ENCODE results near the gene DUSP6. TPM values are rescaled to one million over a fixed set of nuclear protein-coding genes. Genes with fewer than 3 reads are reported as not detected.
A peak's percentile ranks its signal among the peaks of the same experiment; 100 is the strongest.

Gene DUSP6
- total and polyA plus RNA-seq, 2 of the 8 experiments (the other 6 are each of a cell fraction or from before 2014, with no cell fraction given): 99.3 to 179 TPM

DNA sequence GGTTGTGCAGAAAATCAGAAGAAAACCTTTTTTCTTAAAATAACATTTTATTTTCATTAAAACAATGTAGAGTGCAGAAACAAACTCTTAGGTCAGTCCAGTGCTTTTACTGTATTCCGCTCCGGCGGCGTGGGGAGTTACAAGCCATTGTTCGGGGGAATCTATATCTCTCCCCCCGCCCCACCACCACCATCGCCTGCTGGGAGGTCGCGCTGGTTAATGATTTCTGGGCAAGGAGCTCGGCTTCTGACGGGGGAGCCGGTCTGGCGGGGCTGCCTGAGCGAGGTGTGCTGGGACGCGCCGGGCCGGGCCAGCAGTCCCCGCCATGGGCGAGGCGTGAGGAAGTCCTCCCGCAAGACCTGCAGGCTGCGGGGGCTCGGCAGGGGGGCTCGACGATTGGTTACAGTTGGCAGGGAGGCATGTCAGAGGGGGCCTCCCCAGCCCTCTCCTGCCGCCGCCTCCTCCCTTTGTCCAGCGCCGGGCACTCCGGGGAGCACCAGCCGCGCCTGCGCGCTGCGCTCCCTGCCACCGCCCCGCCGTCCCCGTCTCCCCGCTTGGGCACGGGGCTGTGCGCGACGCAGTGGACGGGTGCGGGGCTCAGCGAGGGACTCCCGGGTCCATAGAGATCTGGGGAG lies 1.0 kb upstream of the DUSP6 start (continued):
- TF ChIP-seq RNF2 (IDR thresholded peaks at IDR 0.05; ENCODE audit: borderline replicate concordance, low read depth, low read length, missing control alignments, poor library complexity, severe bottlenecking) (no peak), USF2 (IDR thresholded peaks at IDR 0.05; ENCODE audit: low read length) (no peak), JUN (IDR thresholded peaks at IDR 0.05; ENCODE audit: low read depth, low read length) (no peak), RXRA (IDR thresholded peaks at IDR 0.05; ENCODE audit: insufficient read depth, low read depth, low read length) (no peak), RAD21 (IDR thresholded peaks at IDR 0.05 in 1 of 2, conservative IDR thresholded peaks at IDR 0.05 in 1 of 2; ENCODE audit: low read depth in 2 of 2, low read length in 2 of 2) (0 out of 4 replicates have a peak, but pooled peaks of 1 of the 2 experiments have one; percentile 2), SIN3A (conservative IDR thresholded peaks at IDR 0.05 in 1 of 2, IDR thresholded peaks at IDR 0.05 in 1 of 2; ENCODE audit: low read depth in 1 of 2, low read length in 2 of 2) (no peak; a peak in 1 of 4 replicates), CTBP2 (IDR thresholded peaks at IDR 0.05; ENCODE audit: borderline replicate concordance, insufficient read depth, insufficient read length, low read length) (no peak), YY1 (IDR thresholded peaks at IDR 0.05; ENCODE audit: low read depth, low read length) (peak; percentile 49; the same call in 1 of the 2 replicates), SIRT6 (IDR thresholded peaks at IDR 0.05; ENCODE audit: low read length) (no peak), TEAD4 (IDR thresholded peaks at IDR 0.05; ENCODE audit: low read depth, low read length) (no peak), HDAC2 (IDR thresholded peaks at IDR 0.05; ENCODE audit: borderline replicate concordance in 1 of 2, low read depth in 2 of 2, low read length in 2 of 2) (no peak), PHF8 (conservative IDR thresholded peaks at IDR 0.05; ENCODE audit: low read depth, low read length) (no peak; the same call in 1 of the 2 replicates), POU5F1 (IDR thresholded peaks at IDR 0.05; ENCODE audit: low read depth, low read length) (no peak), JUND (IDR thresholded peaks at IDR 0.05; ENCODE audit: low read length) (no peak), GABPA (IDR thresholded peaks at IDR 0.05; ENCODE audit: borderline replicate concordance, insufficient read depth, low read length) (no peak), EP300 (IDR thresholded peaks at IDR 0.05; ENCODE audit: borderline replicate concordance in 1 of 2, low read depth in 2 of 2, low read length in 2 of 2) (no peak), SRF (IDR thresholded peaks at IDR 0.05; ENCODE audit: low read depth, low read length) (no peak), SP4 (IDR thresholded peaks at IDR 0.05; ENCODE audit: low read length) (no peak), ZNF274 (IDR thresholded peaks at IDR 0.05; ENCODE audit: borderline replicate concordance, extremely low read depth, low read length) (no peak), TAF7 (optimal IDR thresholded peaks at IDR 0.05; ENCODE audit: borderline replicate concordance, low read depth, low read length) (peak; percentile 10)
- TF ChIP-seq, protein P1, sequence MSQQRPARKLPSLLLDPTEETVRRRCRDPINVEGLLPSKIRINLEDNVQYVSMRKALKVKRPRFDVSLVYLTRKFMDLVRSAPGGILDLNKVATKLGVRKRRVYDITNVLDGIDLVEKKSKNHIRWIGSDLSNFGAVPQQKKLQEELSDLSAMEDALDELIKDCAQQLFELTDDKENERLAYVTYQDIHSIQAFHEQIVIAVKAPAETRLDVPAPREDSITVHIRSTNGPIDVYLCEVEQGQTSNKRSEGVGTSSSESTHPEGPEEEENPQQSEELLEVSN (IDR thresholded peaks at IDR 0.05): 0 out of 2 replicates have a peak, but pooled peaks have one; percentile 8
